CD1c-positive myeloid dendritic cell (primary cell): ENCODE measurements around the gene MLN.

Experiments
- DNase-seq: peaks from one replicate; pipeline ENCODE4 v3.0.0-alpha.2; 2016; ENCODE audit errors: extremely low spot score

MLN gene

GRCh38 chr6:33771146-33772081 lies 32.4 kb downstream of the MLN start:
- peak; percentile 74 for DNase-seq

DNA sequence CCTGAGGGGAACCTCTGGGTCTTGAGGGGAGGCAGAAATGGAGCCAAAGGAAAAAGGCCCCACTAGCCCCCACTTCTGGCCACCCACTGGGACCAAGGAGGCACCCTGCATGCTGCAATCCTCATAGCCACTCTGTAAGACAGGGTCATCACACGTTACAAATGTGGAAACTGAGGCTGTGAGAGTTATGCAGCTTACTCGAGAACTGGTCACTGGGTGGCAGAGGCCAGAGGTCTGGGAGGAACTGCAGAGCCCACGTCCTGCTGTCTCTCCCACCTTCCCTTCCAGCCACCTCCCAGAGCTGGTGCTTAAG lies 33.0 kb downstream of the MLN start:
- no peak for DNase-seq

DNA sequence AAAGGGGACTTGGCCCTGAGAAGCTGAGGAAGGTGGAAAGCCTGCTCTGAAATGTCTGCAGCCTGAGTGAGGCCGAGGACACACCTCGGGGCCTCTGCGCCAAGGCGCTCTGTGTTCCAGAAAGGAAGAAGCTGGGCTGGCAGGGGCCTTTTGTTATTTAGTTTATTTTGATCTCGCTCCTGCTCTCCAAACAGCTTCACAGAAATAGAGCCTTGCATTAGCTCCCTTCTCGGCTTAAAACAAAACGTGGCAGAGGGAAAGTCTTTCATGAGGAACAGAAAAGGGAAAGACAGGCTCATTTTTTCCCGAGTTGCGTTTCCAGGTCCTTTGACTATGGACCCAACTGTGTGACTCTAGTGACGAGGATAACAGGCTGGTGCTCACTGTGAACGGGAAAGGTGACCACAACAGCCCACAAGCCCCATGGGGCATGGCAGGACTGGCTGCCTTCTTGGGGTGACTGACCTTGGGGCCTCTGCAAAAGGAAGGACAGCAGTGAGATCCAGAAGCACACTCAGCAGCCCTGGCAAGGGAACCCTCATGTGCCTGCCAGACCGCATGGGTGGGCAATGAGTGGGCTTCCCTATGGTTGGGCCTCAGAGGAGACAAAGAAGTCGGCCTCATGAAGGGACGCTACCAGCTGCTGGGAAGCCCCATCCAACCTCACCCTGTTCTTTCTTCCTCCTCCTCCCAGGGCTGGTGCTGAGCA lies 33.5 kb downstream of the MLN start:
- no peak for DNase-seq

DNA sequence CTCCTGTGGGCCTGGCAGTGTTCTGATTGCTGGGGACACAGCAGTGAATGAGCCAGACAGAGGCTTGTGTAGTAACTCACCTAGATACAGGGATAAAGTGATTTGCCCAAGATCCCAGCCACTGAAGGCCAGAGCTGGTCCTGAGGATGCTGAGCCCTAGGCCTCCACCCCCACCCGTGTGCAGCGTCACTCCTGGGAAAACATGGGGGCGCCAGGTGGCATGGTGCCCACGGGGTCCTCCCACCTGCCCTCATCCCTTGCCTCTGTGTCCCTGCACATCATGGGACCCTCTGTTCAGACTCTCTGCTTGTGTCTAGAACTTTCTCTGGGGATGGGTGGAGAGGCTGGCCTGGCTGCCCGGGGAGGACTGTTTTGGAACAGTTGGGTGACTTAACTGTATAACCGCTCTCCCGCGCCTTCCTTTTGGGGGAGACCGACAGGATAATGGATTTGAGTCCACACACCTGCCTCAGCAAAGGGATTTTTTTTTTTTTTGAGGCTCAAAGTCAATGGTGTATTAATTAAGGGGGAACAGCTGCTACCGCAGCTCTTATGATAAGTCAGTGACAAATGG lies 34.5 kb downstream of the MLN start:
- DNase-seq = no peak

DNA sequence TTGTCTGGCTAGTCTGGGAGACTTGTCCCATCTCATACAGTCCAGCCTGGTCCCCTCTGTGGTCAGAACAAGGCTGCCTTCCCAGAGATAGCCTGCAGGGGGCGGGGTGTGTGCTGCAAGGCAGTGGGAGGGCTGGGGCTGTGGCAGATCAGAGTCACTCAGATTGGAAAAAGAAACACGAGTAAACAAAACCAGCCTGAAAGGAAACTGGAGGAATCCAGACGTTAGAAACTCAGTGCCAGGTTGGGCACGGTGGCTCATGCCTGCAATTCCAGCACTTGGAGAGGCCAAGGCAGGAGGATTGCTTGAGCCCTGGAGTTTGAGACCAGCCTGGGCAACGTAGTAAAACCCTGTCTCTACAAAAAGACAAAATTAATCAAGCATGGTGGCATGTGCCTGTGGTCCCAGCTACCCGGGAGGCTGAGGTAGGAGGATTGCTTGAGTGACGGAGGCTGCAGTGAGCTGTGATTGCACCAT lies 35.1 kb downstream of the MLN start:
- peak; percentile 76 for DNase-seq

- no peak for DNase-seq
Observed at GRCh38 chr6:33766921-33767907, 36.6 kb downstream of the MLN start.

GRCh38 chr6:33765368-33765767 lies 38.4 kb downstream of the MLN start:
- no peak for DNase-seq

DNA sequence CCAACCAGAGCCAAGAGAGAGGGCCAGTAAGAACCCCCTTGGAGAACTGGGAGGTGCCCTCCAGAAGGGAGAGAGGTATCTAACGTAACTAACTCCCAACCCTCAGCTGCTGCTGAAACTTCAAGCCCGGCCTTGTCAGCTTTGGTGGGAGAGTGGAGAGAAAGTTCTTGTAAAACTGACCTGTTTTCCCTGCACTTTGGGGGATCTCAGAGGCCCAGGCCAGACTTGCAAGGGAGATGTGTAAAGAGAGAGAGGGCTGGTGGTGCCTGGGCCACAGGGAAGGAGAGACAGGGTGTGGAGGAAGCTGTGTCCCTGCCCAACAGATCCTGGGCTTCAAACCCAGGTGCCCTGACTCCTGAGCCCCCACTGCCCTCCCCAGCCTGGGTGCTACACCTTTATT lies 39.8 kb downstream of the MLN start:
- DNase-seq = no peak

DNA sequence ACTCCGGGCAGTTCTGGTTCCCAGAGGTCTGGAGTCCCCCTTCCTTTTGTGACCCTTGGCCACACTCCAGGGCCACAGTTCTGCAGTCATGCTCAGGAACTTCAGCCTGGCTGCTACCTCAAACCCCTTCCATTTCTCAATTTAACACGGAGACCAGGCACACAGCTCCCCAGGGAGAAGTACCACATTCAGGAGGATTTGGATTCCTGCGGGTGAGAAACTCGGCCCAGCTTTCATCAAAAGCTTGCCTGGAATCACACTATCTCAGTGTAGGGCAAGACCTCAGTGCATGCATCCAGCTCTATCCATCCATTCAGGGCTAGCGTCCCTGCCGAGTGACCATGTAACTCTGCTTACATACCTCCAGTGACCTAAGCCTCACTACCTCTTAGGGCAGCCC lies 40.3 kb downstream of the MLN start:
- no peak for DNase-seq

DNA sequence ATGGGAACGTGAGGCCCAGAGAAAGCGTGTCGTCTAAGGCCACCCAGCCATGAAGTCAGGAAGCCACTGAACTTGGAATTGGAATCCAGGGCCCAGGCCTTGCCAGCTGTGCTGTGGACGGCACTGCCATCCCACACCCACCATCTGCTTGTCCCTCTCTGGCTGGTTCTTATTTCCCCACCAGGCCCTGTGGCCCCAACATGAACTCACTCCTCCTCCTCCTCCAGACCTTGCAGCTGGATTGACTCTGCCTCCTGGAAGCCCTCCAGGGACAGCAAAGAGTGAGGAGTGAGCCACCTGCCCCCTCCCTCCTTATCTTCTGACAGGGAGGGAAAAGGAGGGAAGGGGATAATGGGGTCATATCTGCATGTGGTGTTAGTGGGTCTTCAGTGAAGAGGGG lies 41.1 kb downstream of the MLN start:
- no peak for DNase-seq

- DNase-seq = peak; percentile 38
Observed at GRCh38 chr6:33761922-33762629, 41.7 kb downstream of the MLN start.

DNA sequence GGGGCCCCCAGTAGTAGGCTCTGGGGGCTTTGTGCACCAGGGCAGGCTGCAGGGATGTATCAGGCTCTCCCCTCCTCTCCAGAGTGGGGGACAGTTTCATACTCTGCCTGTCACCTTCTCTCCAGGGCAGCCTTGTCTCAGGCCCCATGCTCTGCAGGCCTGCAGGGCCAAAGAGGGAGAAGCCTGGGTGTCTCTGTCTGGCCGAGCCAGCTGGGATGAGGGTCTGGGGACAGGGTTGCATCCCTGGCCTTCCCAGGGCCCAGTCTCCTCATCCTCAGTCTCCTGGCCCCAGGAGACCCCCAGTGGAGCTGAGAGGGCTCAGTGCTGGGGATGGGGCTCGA lies 42.3 kb downstream of the MLN start:
- DNase-seq = no peak

DNA sequence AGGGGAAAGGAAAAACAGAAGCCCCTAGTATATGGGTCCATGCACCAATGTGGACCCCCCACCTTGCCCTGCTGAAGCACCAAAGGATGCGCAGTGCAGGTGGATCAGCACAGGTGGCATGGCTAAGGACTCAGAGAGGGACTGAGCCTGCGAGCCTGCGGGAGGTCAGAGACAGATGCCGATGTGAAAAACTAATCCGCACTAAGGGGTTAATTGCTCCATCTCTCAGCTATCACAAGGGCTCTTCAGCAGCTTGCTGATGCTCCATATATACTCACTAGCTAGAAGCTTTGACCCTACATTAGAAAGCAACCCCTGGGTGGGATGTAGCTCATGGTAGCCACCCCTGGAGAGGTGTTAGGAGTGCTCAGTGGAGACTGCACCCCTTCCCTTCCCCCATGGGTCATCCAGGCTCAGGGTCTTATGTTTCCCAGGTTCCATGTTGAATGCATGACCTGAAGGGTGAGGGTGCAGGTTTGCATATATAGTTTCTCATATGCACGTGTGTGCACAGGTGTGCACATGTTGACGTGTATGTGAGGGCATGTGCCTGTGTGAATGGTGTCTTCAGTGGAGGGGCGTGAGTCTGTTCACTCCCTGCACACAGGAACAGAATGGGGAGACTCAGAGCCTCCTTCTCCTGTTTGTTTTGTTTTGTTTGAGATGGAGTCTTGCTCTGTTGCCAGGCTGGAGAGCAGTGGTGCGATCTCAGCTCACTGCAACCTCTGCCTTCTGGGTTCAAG lies 43.7 kb downstream of the MLN start:
- DNase-seq = no peak

GRCh38 chr6:33758815-33759216 lies 45.0 kb downstream of the MLN start:
- no peak for DNase-seq

DNA sequence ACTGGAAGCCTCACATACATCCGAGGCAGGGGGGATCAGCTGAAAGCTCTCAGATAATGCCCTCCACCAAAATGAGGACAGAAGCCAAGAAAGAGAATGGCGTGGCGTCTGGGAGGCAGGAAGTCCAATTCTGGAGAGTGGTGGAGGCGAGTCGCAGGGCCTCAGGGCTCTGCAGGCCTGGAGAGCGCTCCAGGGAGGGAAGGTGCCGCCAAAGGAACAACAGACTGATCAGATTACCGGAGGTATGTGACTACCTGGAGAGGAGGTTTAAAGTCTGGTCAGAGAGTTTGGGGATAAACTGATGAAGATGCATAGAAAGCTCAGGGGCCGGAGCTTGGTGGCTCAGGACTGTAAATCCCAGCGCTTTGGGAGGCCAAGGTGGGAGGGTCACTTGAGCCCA lies 45.9 kb downstream of the MLN start:
- DNase-seq = no peak

DNA sequence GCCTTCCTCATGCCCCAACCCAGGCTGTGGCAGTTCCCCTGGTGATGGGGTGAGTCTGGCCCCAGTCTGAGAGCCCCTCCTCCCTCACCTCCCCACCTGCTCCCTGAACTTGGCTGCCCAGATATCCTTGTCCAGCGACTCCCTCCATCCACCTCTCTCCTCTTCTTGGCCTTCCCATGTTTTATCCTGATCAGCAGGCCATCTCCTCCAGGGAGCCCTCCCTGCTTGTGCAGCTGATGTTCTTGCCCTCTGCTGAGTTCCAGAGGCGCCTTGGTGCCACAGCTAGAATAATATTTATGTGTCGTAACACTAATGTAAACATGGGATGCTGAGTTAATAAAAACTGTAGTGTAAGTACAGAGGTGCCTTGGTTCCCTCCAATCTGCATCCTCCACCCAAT lies 46.7 kb downstream of the MLN start:
- DNase-seq = no peak

DNA sequence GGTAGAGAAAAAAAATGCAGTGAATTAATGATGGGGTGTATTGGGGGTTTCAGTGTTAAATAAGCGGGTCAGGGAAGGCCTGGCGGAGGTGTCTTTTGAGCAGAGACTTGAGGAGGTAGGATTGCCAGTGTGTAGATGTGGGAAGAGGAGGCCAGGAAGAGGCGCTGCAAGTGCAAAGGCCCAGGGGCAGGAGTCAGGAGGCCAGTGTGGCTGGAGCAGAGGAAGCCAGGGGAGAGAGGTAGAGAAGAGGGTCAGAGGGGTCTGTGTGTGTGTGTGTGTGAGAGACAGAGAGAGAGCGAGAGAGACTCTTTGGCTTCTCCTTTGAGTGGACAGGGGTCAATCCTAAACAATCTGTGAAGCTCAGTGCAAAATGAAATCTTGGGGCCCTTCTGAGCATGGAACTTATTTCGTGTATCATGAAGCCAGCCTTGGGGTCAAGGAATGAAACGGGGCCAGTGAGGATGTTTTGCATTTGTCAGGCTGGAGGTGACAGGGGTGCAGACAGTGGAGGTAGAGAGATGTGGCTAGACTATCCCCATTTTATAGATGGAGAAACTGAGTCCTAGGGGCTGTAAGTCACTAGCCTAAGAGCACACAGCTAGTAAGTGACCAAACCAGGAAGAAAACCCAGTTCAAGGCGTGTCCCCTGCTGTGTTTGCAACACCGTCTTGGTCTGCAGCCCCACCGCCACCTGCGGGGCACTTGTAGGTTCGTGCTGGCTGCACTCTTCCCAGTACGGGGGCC lies 47.4 kb downstream of the MLN start:
- no peak for DNase-seq

DNA sequence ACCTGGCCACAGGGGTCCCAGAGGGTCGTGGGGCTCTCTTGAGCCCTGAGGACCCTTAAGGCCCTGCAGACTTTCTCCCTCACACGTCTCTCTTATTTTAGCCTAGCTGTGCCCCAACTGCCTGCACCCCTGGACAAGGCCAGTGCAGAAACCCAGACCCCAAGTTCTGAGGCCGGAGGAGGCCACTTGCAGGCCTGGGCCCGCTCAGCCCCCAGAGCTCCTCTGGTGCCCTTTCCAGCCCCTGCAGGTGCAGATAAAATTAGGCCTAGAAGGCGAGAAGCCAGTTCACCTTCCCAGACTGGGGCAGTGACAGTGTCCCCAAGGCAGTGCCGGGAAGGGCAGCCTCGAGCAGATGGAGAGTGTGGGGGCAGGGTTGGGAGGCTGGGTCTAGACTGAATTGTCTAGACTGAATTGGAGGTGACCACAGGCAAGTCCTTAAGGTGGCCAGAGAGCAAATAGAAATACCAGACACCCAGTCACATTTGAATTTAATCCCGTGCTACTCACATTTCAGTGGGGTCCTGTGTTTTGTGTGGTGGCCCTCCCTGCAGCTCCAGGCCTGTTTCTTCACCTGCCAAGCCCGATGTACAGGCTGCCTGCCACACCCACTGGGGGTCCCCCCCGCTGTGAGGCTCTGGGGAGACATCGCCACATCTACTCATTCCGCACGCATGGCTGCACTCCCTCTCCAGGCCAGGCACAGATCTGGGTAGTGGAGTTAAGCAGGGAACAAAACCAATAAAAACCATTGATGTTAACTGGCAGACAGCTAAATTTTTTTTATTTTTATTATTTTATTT lies 48.5 kb downstream of the MLN start:
- no peak for DNase-seq

- no peak for DNase-seq
Observed at GRCh38 chr6:33754222-33754621, 49.6 kb downstream of the MLN start.
